GM18909 (cell line): ENCODE measurements around the gene C18orf63.
A peak's percentile ranks its signal among the peaks of the same experiment; 100 is the strongest.
"Not testable (repeated sequence)": the region's sequence is repeated elsewhere in the genome, so short reads cannot be mapped to it uniquely, and the experiment has no call there.

Experiments used
- ATAC-seq: cut with Tn5 transposase; IDR thresholded peaks from one replicate; pipeline ENCODE4 v1.9.1; 2021; ENCODE audit warnings: mild to moderate bottlenecking; ENCODE audit not compliant: unreplicated experiment, poor library complexity

Gene C18orf63

DNA sequence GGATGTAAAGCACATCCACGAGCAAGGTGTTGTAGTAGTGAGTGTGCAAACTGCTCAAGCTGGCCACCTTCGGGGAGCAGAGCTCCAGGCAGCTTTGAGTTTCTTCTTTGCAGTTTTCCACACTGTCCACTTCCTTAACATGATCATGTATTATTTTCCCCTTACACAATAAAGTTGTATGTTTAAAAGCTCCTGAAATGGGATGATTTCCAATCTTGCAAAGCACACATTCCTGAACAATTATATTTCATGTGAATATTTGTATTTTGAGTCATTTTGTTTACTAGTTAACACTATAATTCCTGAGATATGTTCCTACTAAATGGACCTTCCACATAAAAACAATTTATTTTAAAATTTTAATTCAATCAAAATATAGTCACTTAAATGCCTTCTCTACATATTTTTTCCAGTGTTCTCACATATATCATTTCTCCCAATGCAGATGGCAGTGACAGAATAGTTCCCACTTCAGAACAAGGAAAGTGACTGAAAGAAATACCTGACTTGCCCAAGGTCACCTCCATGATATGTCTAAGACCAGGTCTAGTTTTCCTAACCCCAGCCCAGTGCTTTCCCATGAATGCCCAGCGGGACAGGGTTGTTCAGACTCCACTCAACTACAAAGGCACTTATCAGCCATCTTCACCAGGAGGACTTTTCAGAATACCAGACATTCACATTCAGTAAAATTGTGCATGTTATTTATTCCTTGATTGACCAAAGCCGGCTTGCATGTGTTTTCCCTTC, 29.4 kb upstream of the C18orf63 start:
- no peak for ATAC-seq

DNA sequence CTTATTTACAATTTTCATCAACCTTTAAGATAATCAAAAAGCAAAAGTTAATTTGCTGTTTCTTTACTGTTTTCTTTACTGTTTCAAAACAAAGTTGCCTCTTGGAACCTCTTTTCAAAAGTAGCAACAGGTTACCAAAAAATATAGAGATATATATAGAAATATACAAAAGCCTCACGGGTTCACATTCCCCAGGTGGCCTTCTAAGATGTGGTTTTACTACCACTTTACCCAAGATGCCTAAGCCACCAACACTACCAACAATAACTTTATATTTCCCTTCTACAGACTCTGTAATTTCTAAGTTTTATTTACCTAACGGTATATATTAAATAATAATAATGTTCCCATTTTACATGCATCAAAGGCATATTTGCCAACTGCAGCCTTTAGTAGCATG, 28.8 kb upstream of the C18orf63 start:
- ATAC-seq = no peak

GRCh38 chr18:74288041-74288440, 27.6 kb upstream of the C18orf63 start:
- no peak for ATAC-seq

- no peak for ATAC-seq
Measured at GRCh38 chr18:74288730-74289129, 26.9 kb upstream of the C18orf63 start.

- no peak for ATAC-seq
Measured at GRCh38 chr18:74289137-74289536, 26.5 kb upstream of the C18orf63 start.

GRCh38 chr18:74290021-74290420, 25.6 kb upstream of the C18orf63 start:
- ATAC-seq = no peak

DNA sequence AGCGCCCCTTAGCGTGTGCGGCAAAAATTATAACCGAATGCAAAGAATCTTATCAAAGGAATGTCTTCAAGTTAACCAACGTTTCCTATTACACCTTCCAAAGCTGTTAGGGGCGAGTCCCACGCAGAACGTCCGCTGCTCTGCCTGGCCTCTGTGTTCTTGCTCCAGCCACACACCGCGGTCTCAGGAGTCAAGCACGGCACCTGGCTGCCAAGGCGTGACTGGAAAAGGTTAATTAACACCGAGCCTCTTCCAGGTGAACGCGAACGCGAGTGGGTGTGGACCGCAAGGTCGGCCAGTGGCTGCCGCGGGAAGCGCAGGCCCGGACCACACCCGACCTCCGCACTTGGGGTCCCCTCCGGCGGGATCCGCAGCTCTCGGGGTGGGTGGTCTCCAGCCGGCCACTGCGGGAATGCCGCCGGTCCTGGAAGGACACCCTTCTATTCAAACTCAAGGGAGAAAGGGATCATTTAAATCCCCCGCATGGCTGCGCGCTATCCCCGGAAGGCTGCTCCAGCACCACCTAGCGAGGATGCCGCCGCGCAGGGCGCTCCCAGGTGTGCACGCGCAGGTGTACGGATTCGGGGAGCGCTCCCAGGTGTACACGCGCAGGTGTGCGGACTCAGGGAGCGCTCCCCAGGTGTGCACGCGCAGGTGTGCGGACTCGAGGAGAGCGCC, 24.7 kb upstream of the C18orf63 start:
- ATAC-seq = no peak

GRCh38 chr18:74291472-74291770, 24.2 kb upstream of the C18orf63 start:
- no peak for ATAC-seq

GRCh38 chr18:74291771-74292540, 23.7 kb upstream of the C18orf63 start, which contains the start of gene CYB5A:
TSS of gene CYB5A (minus strand) at chr18:74291963. CDS start at chr18:74291875, 88 bp downstream.
- peak; percentile 100 for ATAC-seq

GRCh38 chr18:74292541-74292858, 23.1 kb upstream of the C18orf63 start:
- ATAC-seq = no peak

DNA sequence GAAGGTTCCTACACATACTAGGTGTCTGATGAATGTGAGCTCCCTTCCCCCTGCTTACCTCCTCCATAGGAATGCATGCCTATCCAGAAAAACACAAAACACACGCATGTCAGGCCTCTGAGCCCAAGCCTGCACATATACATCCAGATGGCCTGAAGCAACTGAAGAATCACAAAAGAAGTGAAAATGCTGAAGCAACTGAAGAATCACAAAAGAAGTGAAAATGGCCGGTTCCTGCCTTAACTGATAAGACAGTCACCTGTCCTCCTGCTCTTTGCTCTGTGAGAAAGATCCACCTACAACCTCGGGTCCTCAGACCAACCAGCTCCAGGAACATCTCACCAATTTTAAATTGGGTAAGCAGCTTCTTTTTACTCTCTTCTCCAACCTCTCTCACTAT, 22.7 kb upstream of the C18orf63 start:
- ATAC-seq = not testable (repeated sequence)

DNA sequence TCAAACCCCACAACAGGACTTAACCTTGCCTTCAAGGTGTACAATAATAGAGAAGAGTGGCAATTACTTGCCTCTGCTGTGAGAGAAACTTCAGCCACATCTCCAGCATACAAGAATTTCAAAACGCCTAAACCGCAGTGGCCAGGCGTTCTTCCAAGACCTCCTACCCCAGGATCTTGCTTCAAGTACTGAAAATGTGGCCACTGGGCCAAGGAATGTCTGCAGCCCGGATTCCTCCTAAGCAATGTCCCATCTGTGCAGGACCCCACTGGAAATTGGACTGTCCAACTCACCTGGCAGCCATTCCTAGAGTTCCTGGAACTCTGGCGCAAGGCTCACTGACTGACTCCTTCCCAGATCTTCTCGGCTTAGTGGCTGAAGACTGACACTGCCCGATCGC, 21.1 kb upstream of the C18orf63 start:
- no peak for ATAC-seq

DNA sequence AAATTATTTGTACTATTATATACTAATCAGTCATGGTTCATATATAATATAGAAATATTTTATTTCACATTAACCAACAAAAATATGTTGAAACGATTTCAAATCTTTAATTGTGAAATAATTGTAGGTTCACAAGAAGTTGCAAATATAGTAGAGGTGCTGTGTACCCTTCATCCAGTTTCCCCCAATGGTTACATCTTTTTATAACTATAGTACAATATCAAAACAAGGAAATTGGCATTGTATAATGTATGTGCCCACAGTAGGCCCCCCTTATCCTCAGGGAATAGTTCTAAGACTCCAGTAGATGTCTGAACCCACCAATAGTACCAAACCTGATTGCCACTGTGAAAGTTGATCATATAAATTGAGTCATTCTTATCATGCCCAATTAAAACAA, 16.5 kb upstream of the C18orf63 start:
- ATAC-seq = no peak

- ATAC-seq = no peak
Measured at GRCh38 chr18:74299746-74300145, 15.9 kb upstream of the C18orf63 start.

DNA sequence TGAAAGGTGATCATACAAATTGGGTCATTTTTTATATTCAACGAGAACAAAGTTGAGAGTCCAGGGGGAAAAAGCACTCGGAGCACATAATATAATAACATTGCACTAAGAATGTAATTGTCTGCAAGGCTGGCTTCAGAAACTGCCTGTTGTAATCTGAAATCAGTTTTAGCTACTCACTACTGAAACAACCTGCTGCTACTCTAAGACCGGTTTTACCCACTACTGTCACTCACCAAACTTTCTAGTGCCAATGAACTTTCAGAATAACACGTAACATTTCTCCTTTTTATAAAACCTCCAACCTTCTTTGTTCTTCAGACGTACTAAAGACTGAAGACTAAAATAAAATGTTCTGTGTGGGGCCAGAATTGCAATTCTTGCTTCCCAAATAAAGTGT, 12.3 kb upstream of the C18orf63 start:
- no peak for ATAC-seq

DNA sequence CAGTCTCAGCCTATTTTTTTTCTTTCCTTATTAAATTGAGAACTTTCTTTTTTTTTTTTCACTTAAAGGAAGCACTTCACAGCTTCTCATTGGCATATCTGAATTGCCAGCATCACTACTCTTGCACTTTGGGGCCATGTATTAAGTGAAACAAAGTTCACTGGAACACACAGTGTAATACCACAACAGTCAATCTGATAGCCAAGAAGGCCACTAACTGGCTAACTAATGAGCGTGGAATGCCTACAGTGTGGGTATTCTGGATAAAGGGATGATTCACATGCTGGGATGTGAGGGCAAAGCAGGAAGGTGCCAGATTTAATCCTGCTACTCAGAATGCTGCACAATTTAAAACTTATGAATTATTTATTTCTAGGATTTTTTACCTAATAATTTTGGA, 11.7 kb upstream of the C18orf63 start:
- no peak for ATAC-seq

- ATAC-seq = peak; percentile 91
Measured at GRCh38 chr18:74310411-74310810, 5.2 kb upstream of the C18orf63 start.

DNA sequence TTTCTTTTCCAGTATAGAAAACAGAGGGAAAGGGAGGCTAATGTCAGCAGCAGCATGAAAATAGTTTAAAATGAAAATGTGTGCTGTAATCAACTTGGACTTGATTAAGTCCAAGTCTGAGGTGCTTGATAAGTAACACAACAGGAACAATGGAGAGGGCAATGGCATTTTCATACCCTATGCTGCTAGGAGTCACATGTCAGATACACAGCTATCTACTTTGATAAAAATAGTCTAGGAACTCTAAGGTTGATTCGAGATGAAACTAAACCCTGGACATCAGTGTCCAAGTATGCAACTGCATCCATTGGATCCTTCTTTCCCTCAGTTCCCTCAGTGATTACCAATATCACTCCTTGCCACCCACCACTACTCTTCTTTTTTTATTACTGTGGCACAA, 4.6 kb upstream of the C18orf63 start:
- no peak for ATAC-seq

DNA sequence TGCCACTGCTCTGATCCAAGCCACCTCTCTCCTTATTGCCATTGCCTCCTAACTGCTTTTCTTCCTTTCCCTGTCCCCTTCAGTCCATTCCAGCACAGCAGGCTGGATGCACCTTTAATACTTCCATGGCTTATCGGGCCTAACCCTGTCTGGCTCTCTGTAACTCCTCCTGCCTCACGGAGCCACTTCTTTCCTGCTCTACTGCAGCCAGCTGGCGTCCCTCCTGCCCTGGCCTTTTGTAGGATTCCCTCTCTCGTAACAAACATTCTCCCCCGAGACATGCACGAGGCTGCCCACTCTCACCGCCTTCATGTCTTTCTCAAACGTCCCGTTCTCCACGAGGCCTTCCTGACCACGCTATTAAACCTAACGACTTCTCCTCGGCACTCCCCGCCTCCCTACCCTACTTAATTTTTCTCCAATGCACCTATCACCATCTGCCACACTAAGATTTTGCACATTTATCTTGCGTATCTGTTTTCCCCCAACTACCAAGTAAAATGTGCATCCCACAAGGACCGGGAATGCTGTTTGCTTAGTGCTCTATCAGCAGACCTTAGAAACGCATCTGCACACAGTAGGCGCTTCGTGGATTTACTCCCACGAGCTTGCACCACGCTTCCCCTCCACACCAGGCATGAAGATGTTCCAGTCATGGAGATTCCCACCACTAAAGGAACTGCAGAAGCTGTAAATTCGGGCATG, 728 bp upstream of the C18orf63 start:
- ATAC-seq = no peak

DNA sequence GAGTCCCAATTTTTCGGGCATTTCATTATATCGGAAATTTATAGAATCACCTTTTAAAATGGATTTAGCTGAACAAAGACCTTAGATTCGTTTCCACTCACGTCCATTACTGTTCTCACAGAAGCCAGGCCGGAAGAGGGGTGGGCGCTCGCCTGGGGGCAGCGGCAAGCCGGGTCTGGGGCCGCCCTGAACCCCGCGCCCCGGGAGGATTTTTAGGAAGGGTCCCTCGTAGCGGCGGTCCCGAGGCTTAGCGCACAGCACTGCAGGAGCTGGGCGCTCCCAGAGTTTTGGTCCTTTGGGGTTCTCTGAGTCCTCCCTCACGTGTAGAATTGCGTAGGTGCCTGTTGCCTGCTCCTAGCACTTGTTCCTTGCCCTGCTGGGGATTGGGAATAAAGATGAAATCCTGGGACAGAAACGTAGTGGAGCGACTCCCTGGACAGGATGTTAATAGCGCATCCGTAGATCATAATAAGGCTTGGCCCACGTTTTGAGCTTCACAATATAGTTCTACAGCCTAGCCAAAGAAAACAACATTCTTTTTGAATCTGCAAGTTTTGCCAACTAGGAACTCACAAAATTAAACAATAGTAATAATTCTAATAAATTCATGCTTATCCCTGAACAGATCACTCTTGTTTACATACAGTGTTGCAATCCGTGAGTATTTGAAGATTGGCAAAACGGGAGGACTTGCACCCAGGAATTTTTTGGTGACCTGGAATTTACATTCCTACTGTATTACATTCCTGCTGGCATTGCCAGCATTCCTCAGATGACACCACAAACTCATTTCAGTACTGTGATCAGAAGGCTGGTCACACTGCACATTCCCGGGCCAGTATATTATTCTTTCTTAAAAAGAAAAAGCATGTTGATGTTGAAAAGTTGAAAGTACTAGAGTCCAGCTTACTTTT, 875 bp downstream of the C18orf63 start:
- no peak for ATAC-seq
